Uterus (tissue), 4 donors: ENCODE data around the gene MET. TPM values are rescaled to one million over a fixed set of nuclear protein-coding genes. Genes with fewer than 3 reads are reported as not detected.

ENCODE experiments used
- DNase-seq, 2 donors: peaks; one replicate each; pipeline ENCODE4 v3.0.0-alpha.2; 2019 to 2020
- H3K27ac ChIP-seq, 2 donors: fragments of 200-600 bp; sonication (generic); 1 replicate in 1 of 2; 2 replicates in 1 of 2; pipeline ENCODE4 v1.5.1; 2016 to 2018
- H3K27me3 ChIP-seq, 2 donors: fragments of 200-600 bp; sonication (generic); one replicate each; pipeline ENCODE4 v1.5.1; 2018 to 2019; ENCODE audit warnings: control low read depth in 1 of 2
- H3K36me3 ChIP-seq, 2 donors: fragments of 200-600 bp; sonication (generic); one replicate each; pipeline ENCODE4 v1.5.1; 2019; ENCODE audit warnings: control low read depth in 1 of 2
- H3K4me1 ChIP-seq, 2 donors: fragments of 200-600 bp; sonication (generic); one replicate each; pipeline ENCODE4 v1.5.1; 2018 to 2019; ENCODE audit warnings: control low read depth in 1 of 2
- H3K4me3 ChIP-seq, 2 donors: fragments of 200-600 bp; sonication (generic); 1 replicate in 1 of 2; 2 replicates in 1 of 2; pipeline ENCODE4 v1.5.1; 2018 to 2019; ENCODE audit warnings: mild to moderate bottlenecking in 1 of 2
- H3K9me3 ChIP-seq, 2 donors: fragments of 200-600 bp; sonication (generic); one replicate each; pipeline ENCODE4 v1.5.1; 2019; ENCODE audit warnings: control low read depth in 1 of 2
- POLR2A ChIP-seq, 2 donors: fragments of 450-650 bp; IDR thresholded peaks; one replicate each; pipeline ENCODE4 v1.6.1; 2016; ENCODE audit warnings: antibody characterized with exemption in 2 of 2, mild to moderate bottlenecking in 1 of 2, moderate library complexity in 1 of 2
- intact Hi-C: fragments of 100-400 bp; cut with DNase I; formaldehyde crosslinking; loops from one replicate; pipeline ENCODE4 v1.15.1; 2023; ENCODE audit warnings: low total_unique reads
- total RNA-seq, 4 donors: library from RNA; depleted of rRNA in 3 of 4; stranded (reverse); fragments of >200 nt in 3 of 4; gene quantifications; one replicate each; pipeline versions ENCODE4 v1.1.0 to v1.2.4, GENCODE V29; 2014 to 2023
- TF ChIP-seq, protein P1 (sequence below), 4 experiments: fragments of 200-600 bp in 2 of 4; fragments of 450-650 bp in 2 of 4; sonication (generic) in 2 of 4; IDR thresholded peaks; one replicate each; pipeline ENCODE4 v1.5.1; 2016 to 2019; ENCODE audit warnings: antibody characterized with exemption in 4 of 4, mild to moderate bottlenecking in 2 of 4, moderate library complexity in 1 of 4
- donor health status: DM: yes; HTN: yes; CAD: no.

Gene MET
- total RNA-seq, 4 donors from 2014 or later, result 13.8 to 37.2 (median 35.6) TPM

DNA sequence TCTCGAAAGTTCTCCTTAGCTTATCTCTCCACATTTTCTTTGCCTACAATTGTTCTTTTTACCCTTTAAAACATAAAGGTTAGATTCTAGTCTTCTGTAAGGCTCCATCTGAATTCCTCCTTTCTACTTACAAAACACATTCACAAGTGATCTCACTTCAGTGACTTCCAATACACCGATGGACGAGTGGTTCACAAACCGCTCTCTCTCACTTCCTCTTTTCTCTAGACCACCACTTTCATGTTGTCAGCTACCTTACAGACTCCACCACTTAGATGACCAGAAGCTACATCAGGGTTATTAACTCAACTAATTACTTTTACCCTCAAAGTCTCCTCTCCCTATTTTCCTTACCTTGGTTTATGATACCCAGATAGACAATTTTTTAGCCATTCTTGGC lies 11.8 kb downstream of the MET start:
- Histone ChIP-seq H3K9me3 (no peaks in the 10 kb centered on the region), H3K27me3 (no peaks in the 10 kb centered on the region), H3K36me3 (no peaks in the 10 kb centered on the region), H3K4me1 (no peaks in the 10 kb centered on the region), H3K27ac (no peak overlapping the region), H3K4me3 (no peak overlapping the region)
- no peak for DNase-seq
- TF ChIP-seq, protein P1, sequence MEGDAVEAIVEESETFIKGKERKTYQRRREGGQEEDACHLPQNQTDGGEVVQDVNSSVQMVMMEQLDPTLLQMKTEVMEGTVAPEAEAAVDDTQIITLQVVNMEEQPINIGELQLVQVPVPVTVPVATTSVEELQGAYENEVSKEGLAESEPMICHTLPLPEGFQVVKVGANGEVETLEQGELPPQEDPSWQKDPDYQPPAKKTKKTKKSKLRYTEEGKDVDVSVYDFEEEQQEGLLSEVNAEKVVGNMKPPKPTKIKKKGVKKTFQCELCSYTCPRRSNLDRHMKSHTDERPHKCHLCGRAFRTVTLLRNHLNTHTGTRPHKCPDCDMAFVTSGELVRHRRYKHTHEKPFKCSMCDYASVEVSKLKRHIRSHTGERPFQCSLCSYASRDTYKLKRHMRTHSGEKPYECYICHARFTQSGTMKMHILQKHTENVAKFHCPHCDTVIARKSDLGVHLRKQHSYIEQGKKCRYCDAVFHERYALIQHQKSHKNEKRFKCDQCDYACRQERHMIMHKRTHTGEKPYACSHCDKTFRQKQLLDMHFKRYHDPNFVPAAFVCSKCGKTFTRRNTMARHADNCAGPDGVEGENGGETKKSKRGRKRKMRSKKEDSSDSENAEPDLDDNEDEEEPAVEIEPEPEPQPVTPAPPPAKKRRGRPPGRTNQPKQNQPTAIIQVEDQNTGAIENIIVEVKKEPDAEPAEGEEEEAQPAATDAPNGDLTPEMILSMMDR (IDR thresholded peaks at IDR 0.05), result no peak
- TF ChIP-seq POLR2A (IDR thresholded peaks at IDR 0.05), result no peak
- intact Hi-C loops, result no loop called here

DNA sequence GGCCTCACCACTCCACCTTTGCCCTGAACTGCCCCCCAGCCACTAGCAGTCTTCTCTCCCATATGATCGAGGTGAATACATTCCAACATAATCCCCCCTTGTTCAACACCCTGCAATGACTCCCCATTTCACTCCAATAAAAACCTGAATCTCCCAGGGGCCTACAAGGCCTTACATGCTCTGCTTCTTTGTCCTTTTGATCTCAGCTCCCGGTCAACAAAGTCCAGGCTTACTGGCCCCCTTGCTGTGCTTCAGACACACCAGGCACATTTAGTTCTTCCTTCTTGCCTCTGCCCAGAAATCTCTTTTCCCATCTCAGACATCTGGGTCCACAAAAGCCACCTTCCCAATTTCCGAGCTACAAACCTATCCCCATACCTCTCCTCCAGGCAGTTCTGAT lies 14.0 kb downstream of the MET start:
- intact Hi-C loops, result no loop called here
- Histone ChIP-seq H3K9me3 (no peaks in the 10 kb centered on the region), H3K36me3 (no peaks in the 10 kb centered on the region), H3K4me3 (no peak overlapping the region), H3K27me3 (no peaks in the 10 kb centered on the region), H3K27ac (no peak overlapping the region), H3K4me1 (no peaks in the 10 kb centered on the region)
- TF ChIP-seq, protein P1 (IDR thresholded peaks at IDR 0.05), result no peak
- TF ChIP-seq POLR2A (IDR thresholded peaks at IDR 0.05), result no peak
- no peak for DNase-seq

DNA sequence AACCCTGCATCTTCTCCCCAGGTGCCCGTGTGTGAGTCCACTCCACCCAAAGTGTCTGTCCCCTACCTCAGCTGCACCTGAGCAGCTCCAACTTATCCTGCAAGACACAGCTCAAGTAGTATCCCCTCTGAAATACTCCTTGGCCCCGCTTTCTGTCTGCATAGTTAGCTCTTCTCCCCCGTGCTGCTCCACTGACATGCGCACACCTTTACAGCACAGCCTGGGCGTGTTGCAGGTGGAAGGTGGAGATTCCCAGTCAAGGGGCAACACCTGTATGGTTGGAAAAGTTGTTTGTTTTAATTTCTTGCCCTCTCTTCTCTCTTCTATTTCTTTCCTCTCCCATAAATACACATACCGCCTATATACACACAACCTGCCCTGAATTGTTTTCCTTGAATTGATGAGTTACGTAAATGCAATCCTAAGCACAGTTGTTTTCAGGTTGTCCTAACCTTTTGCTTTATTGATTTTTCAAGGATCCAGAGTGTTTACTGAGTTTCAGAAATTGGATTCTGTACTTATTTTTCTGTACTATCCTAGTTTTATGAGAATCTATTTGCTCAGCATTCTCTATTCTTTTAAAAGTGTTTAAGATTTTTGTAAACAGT lies 14.9 kb downstream of the MET start:
- DNase-seq, result no peak
- no peak for TF ChIP-seq POLR2A (IDR thresholded peaks at IDR 0.05)
- Histone ChIP-seq H3K4me1 (no peaks in the 10 kb centered on the region), H3K27ac (no peak overlapping the region), H3K27me3 (no peaks in the 10 kb centered on the region), H3K9me3 (no peaks in the 10 kb centered on the region), H3K36me3 (no peaks in the 10 kb centered on the region), H3K4me3 (no peak overlapping the region)
- intact Hi-C loops, result no loop called here

DNA sequence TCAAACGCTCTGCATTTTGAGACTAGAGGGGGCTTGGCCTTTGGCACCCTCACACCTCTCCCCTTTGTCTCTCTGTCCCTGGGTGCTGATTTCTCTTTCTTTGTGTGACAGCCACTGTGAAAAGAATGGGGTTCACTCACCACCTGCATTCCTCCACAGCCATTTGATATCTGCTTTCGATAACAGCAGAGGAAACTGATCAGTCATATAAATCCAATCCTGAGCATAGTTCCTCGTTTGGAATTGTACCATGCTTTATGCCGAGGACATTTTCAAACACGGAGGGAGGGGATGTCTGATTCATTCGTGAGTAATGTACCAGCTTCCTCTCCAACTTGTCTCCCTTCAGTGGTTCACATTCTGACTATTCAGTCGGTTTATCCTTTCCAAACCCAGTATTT lies 15.8 kb downstream of the MET start:
- TF ChIP-seq POLR2A (IDR thresholded peaks at IDR 0.05), result no peak
- TF ChIP-seq, protein P1 (IDR thresholded peaks at IDR 0.05), result no peak
- H3K9me3 ChIP-seq, result no peaks in the 10 kb centered on the region
- no peak overlapping the region for H3K27ac ChIP-seq
- H3K27me3 ChIP-seq, result no peaks in the 10 kb centered on the region
- intact Hi-C loops, result no loop called here
- no peaks in the 10 kb centered on the region for H3K4me1 ChIP-seq
- DNase-seq, result no peak
- no peaks in the 10 kb centered on the region for H3K36me3 ChIP-seq
- no peak overlapping the region for H3K4me3 ChIP-seq

DNA sequence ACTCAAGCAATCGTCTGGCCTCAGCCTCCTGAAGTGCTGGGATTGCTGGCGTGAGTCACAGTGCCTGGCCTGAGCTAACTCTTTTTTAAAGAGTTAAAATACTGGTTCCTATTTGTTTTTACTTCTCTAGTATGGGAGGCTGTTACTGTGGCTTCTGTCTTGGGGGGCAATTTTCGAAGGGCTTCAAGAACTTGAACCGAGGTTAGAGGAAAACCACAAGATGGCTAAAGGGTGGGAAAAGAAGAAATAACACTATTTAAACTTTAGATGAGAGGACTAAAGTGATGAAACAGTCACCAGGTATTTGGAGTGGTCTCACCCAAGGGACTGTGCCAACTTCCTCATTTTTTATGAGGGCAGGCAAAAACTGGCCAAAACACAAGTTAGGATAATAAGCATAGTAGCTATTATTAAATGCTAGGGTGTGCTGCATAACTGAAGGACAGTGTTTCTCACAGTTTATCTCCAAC lies 17.8 kb downstream of the MET start:
- no peak overlapping the region for H3K27ac ChIP-seq
- H3K36me3 ChIP-seq, result no peaks in the 10 kb centered on the region
- H3K27me3 ChIP-seq, result no peaks in the 10 kb centered on the region
- H3K4me1 ChIP-seq, result no peaks in the 10 kb centered on the region
- TF ChIP-seq POLR2A (IDR thresholded peaks at IDR 0.05), result no peak
- TF ChIP-seq, protein P1 (IDR thresholded peaks at IDR 0.05), result no peak
- intact Hi-C loops, result no loop called here
- no peak overlapping the region for H3K4me3 ChIP-seq
- H3K9me3 ChIP-seq, result no peaks in the 10 kb centered on the region
- DNase-seq, result no peak

DNA sequence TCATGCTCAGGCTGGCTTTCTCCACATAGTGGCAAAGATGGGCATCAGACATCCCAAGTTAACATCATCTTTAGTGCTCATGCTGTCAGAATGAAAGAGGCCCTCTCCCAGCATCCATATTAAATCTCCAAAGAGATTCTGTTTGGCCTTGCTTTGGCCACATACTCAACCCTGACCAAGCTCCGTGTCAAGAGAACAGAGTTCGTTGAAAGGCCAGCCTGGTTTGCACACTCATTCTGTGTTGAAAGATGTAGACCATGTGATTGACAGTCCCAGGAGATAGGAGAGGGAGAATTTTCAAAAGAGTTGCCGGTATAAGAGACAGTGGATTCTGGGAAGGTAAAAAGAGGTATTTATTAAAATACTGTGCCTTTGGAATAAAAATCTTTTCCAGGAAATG lies 19.7 kb downstream of the MET start:
- H3K9me3 ChIP-seq, result no peaks in the 10 kb centered on the region
- TF ChIP-seq, protein P1 (IDR thresholded peaks at IDR 0.05), result no peak
- no peak for TF ChIP-seq POLR2A (IDR thresholded peaks at IDR 0.05)

More for the DNA sequence above, 19.7 kb downstream of the MET start:
- Histone ChIP-seq H3K4me1 (no peaks in the 10 kb centered on the region), H3K27me3 (no peaks in the 10 kb centered on the region), H3K36me3 (no peaks in the 10 kb centered on the region), H3K4me3 (no peak overlapping the region), H3K27ac (no peak overlapping the region)
- intact Hi-C loops, result no loop called here
- no peak for DNase-seq
